ENCODE data around the gene DDC. TPM values are rescaled to one million over a fixed set of nuclear protein-coding genes. Genes with fewer than 3 reads are reported as not detected.

The DDC gene
- polyA plus RNA-seq, 1 donor (not counting 4 experiments of a cell fraction or from before 2014, with no cell fraction given), result not detected

DNA sequence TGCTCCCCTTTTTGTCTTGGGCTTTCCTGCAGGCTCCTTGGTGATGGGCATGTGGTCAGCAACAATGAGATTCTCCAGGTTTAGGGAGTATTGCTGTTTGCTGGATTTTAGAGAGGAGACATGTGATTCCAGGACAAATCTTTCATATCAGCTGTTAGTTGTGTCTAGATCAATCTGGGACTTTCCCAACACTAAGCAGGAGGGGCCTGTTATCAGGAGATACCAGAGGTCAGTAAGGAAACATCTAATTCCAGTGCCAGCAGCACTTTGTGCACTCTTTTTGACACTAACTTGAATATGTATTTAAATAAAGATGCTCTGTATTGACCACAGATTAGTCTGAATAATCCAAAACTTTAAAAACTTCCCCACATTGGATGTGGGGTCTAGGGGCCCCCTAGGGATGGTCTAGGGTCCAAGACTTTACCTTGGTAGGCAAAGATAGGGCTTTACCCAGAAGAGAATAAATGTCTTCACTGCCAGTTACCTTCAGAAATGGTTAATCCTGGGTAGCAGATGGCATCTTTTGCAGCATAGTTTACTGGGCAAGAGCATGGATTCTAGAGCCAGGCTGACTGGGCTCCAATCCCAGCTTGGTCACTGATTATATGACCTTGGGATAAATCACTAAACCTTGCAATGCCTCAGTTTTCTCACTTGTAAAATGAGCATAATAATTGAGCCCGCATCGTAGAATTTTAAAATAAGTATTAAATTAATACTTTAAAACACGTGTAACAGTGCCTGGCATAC lies 108.7 kb downstream of the DDC start:
- FAIRE-seq (no peak), DNase-seq (ENCODE audit: low read depth, low spot score) (no peak)
- H3K9ac ChIP-seq (ENCODE audit: control insufficient read depth, extremely low read depth, insufficient read depth, low read length), result no peak overlapping the region
- no peaks in the 10 kb centered on the region for H3K4me1 ChIP-seq (ENCODE audit: control insufficient read depth, extremely low read depth, insufficient read depth, low read length)
- no peak overlapping the region for H3K27ac ChIP-seq (ENCODE audit: control insufficient read depth, insufficient read depth, low read length)
- TF ChIP-seq, protein P1, sequence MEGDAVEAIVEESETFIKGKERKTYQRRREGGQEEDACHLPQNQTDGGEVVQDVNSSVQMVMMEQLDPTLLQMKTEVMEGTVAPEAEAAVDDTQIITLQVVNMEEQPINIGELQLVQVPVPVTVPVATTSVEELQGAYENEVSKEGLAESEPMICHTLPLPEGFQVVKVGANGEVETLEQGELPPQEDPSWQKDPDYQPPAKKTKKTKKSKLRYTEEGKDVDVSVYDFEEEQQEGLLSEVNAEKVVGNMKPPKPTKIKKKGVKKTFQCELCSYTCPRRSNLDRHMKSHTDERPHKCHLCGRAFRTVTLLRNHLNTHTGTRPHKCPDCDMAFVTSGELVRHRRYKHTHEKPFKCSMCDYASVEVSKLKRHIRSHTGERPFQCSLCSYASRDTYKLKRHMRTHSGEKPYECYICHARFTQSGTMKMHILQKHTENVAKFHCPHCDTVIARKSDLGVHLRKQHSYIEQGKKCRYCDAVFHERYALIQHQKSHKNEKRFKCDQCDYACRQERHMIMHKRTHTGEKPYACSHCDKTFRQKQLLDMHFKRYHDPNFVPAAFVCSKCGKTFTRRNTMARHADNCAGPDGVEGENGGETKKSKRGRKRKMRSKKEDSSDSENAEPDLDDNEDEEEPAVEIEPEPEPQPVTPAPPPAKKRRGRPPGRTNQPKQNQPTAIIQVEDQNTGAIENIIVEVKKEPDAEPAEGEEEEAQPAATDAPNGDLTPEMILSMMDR (optimal IDR thresholded peaks at IDR 0.05 in 1 of 3, IDR thresholded peaks at IDR 0.05 in 1 of 3, conservative IDR thresholded peaks at IDR 0.05 in 1 of 3; ENCODE audit: extremely low read depth in 1 of 3, insufficient read depth in 2 of 3, low read length in 3 of 3), result no peak
- TF ChIP-seq EZH2 (IDR thresholded peaks at IDR 0.05; ENCODE audit: low read length), result no peak
- no peaks in the 10 kb centered on the region for H4K20me1 ChIP-seq (ENCODE audit: control insufficient read depth, extremely low read depth, insufficient read depth, low read length)
- no peaks in the 10 kb centered on the region for H3K9me3 ChIP-seq (ENCODE audit: control insufficient read depth, low read depth, low read length)
- H3K36me3 ChIP-seq (ENCODE audit: control insufficient read depth in 2 of 2, extremely low read depth in 1 of 2, insufficient read depth in 2 of 2, low read length in 2 of 2), result no peaks in the 10 kb centered on the region
- no peak overlapping the region for H3K4me3 ChIP-seq (ENCODE audit: control insufficient read depth in 2 of 3, extremely low read depth in 1 of 3, insufficient read depth in 2 of 3, low read depth in 1 of 3, low read length in 3 of 3)
- H3K27me3 ChIP-seq (ENCODE audit: control insufficient read depth, extremely low read depth, insufficient read depth, low read length), result peaks cover 3% of the 10 kb centered on the region
- H3K79me2 ChIP-seq (ENCODE audit: control insufficient read depth, insufficient read depth, low read length), result no peaks in the 10 kb centered on the region
- no peaks in the 10 kb centered on the region for H3K9me1 ChIP-seq (ENCODE audit: control insufficient read depth, extremely low read depth, insufficient read depth, low read length)
- no peak overlapping the region for H2AFZ ChIP-seq (ENCODE audit: control insufficient read depth, low read length)
- dilution Hi-C loops (cut with MboI; ENCODE audit: extremely low pct_ligation_motif_present, low sequenced_read_pairs), result no loop called here
- H3K4me2 ChIP-seq (ENCODE audit: control insufficient read depth, extremely low read depth, insufficient read depth, low read depth, low read length), result no peak overlapping the region

DNA sequence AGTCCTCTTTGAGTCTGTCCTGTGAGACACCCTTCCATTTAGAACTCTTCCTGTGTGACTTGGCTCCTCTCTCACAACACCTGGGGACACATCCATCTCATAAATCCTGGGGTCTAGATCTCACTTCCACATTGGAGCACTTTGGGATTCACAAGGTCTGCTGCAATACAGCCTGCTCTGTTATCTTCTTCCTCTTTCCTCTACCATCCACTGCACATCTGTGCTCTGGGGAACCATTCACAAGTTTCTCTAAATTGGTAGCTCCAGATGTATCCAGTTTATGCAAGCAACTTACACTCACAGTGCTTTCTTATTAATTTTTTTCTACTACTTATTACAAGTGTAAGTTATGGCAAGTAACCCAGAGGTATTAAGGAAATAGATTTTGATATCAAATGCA lies 109.5 kb downstream of the DDC start:
- no peaks in the 10 kb centered on the region for H3K79me2 ChIP-seq (ENCODE audit: control insufficient read depth, insufficient read depth, low read length)
- no peaks in the 10 kb centered on the region for H3K9me3 ChIP-seq (ENCODE audit: control insufficient read depth, low read depth, low read length)
- H3K36me3 ChIP-seq (ENCODE audit: control insufficient read depth in 2 of 2, extremely low read depth in 1 of 2, insufficient read depth in 2 of 2, low read length in 2 of 2), result no peaks in the 10 kb centered on the region
- H3K9ac ChIP-seq (ENCODE audit: control insufficient read depth, extremely low read depth, insufficient read depth, low read length), result no peak overlapping the region
- H3K4me3 ChIP-seq (ENCODE audit: control insufficient read depth in 2 of 3, extremely low read depth in 1 of 3, insufficient read depth in 2 of 3, low read depth in 1 of 3, low read length in 3 of 3), result no peak overlapping the region
- TF ChIP-seq, protein P1 (optimal IDR thresholded peaks at IDR 0.05 in 1 of 3, IDR thresholded peaks at IDR 0.05 in 1 of 3, conservative IDR thresholded peaks at IDR 0.05 in 1 of 3; ENCODE audit: extremely low read depth in 1 of 3, insufficient read depth in 2 of 3, low read length in 3 of 3), result no peak
- no peak for TF ChIP-seq EZH2 (IDR thresholded peaks at IDR 0.05; ENCODE audit: low read length)
- DNase-seq (ENCODE audit: low read depth, low spot score) (no peak), FAIRE-seq (no peak)
- no peaks in the 10 kb centered on the region for H3K9me1 ChIP-seq (ENCODE audit: control insufficient read depth, extremely low read depth, insufficient read depth, low read length)
- no peak overlapping the region for H3K27ac ChIP-seq (ENCODE audit: control insufficient read depth, insufficient read depth, low read length)
- no peak overlapping the region for H2AFZ ChIP-seq (ENCODE audit: control insufficient read depth, low read length)
- dilution Hi-C loops (cut with MboI; ENCODE audit: extremely low pct_ligation_motif_present, low sequenced_read_pairs), result no loop called here
- no peak overlapping the region for H3K4me2 ChIP-seq (ENCODE audit: control insufficient read depth, extremely low read depth, insufficient read depth, low read depth, low read length)
- peaks cover 3% of the 10 kb centered on the region for H3K27me3 ChIP-seq (ENCODE audit: control insufficient read depth, extremely low read depth, insufficient read depth, low read length)
- H4K20me1 ChIP-seq (ENCODE audit: control insufficient read depth, extremely low read depth, insufficient read depth, low read length), result no peaks in the 10 kb centered on the region
- H3K4me1 ChIP-seq (ENCODE audit: control insufficient read depth, extremely low read depth, insufficient read depth, low read length), result peaks cover 4% of the 10 kb centered on the region

All from keratinocyte (primary cell).